SU-DHL-6 (cell line): ENCODE data around the gene MYO7A.

Experiments used
- H2AFZ ChIP-seq: fragments of 200-600 bp; sonication (generic); 2 replicates; pipeline ENCODE4 v1.6.1; 2014; ENCODE audit warnings: low read depth, mild to moderate bottlenecking, moderate library complexity, mixed read lengths, antibody characterized with exemption, low read length; ENCODE audit not compliant: severe bottlenecking
- H3F3A ChIP-seq: fragments of 200-600 bp; shearing (Covaris generic); 2 replicates; pipeline ENCODE4 v1.6.0; 2016; ENCODE audit warnings: antibody characterized with exemption, mild to moderate bottlenecking; ENCODE audit not compliant: insufficient read depth
- H3K27ac ChIP-seq: fragments of 200-600 bp; sonication (generic); 2 replicates; pipeline ENCODE4 v1.5.1; 2016; ENCODE audit warnings: low read depth, mild to moderate bottlenecking, low read length, moderate library complexity, mixed read lengths
- H3K27me3 ChIP-seq: fragments of 200-600 bp; sonication (generic), shearing (Covaris generic); 2 replicates; pipeline ENCODE4 v1.6.0; 2014; ENCODE audit warnings: mild to moderate bottlenecking, low read length
- H3K36me3 ChIP-seq: fragments of 200-600 bp; sonication (generic); 2 replicates; pipeline ENCODE4 v1.6.1; 2014; ENCODE audit warnings: mild to moderate bottlenecking, low read length, mixed read lengths
- H3K4me2 ChIP-seq: fragments of 300-600, 200-600 bp; shearing (Covaris generic), sonication (generic); 2 replicates; pipeline ENCODE4 v1.6.0; 2014; ENCODE audit warnings: low read length, low read depth, mild to moderate bottlenecking; ENCODE audit not compliant: poor library complexity, severe bottlenecking
- H3K4me3 ChIP-seq: fragments of 200-600 bp; sonication (generic); 2 replicates; pipeline ENCODE4 v1.5.1; 2014; ENCODE audit warnings: antibody characterized with exemption, low read length, mild to moderate bottlenecking, mixed read lengths; ENCODE audit not compliant: insufficient read depth, poor library complexity, severe bottlenecking
- H3K79me2 ChIP-seq: fragments of 200-600 bp; sonication (generic); 2 replicates; pipeline ENCODE4 v1.6.1; 2014; ENCODE audit warnings: mild to moderate bottlenecking, low read length, moderate library complexity; ENCODE audit not compliant: insufficient read depth
- H3K9ac ChIP-seq: fragments of 200-600 bp; sonication (generic); 2 replicates; pipeline ENCODE4 v1.7.0; 2014; ENCODE audit warnings: mild to moderate bottlenecking, low read length
- H3K9me2 ChIP-seq: fragments of 200-600 bp; sonication (generic); replicated peaks from 2 replicates; pipeline ENCODE4 v1.6.1; 2014; ENCODE audit warnings: low read length; ENCODE audit not compliant: insufficient read depth
- H3K9me3 ChIP-seq: fragments of 200-600 bp; sonication (generic); 2 replicates; pipeline ENCODE4 v1.6.1; 2014; ENCODE audit warnings: low read length, mixed read lengths; ENCODE audit not compliant: insufficient read depth
- H4K20me1 ChIP-seq: fragments of 200-600 bp; sonication (generic); 2 replicates; pipeline ENCODE4 v1.6.1; 2014; ENCODE audit warnings: low read depth, mild to moderate bottlenecking, antibody characterized with exemption, low read length, moderate library complexity, mixed read lengths
- EZH2phosphoT487 ChIP-seq: fragments of 200-600 bp; sonication (generic), shearing (Covaris generic); conservative IDR thresholded peaks from 2 replicates; pipeline ENCODE4 v1.6.1; 2018; ENCODE audit warnings: mild to moderate bottlenecking, antibody characterized with exemption, low read length, moderate library complexity, mixed read lengths
- TF ChIP-seq, protein P1 (sequence below): fragments of 200-600 bp; sonication (generic); IDR thresholded peaks from one replicate; pipeline ENCODE4 v1.5.1; 2017; ENCODE audit warnings: antibody characterized with exemption, mild to moderate bottlenecking, low read length, moderate library complexity; ENCODE audit not compliant: insufficient read depth, poor library complexity, severe bottlenecking

The MYO7A gene

GRCh38 chr11:77081976-77082836 lies 45.8 kb upstream of the MYO7A start:
- Histone ChIP-seq H3K9me3 (no peaks in the 10 kb centered on the region), H3K9ac (no peak overlapping the region)

DNA sequence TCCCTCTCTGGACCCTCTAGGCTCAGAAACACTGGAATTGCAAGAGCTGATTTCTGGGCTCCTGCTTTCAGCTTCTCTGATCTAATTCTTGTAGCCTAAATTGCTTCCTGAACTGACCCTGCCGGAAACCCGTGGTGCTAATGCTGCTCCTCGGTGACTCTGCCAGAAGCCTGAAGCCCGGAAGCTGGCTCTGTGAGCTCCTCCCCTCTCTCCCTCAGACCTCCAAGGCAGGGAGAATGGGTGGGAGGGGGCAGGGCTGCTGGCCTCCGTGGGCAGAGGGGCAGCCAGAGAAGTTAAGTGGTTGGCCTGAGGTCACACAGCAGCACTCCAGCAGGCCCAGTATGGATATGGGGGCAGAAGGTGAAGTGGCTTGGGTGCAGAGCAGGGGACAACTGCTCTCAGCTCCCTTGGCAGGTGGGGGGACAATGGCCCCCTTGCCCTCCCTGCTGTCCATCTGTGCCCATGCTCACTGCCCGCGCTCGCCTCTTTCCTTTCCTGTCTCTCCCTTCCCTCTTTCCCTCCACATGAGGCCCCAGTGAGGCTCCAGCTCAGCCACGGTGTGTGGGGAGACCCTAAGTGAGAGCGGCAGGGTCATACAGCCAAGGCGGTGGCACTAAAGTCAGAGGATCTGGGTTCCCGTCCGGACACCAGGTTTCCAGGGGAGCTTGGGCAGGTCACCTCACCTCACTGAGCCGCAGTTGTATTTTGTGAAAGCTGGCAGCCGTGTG lies 45.0 kb upstream of the MYO7A start:
- TF ChIP-seq, protein P1, sequence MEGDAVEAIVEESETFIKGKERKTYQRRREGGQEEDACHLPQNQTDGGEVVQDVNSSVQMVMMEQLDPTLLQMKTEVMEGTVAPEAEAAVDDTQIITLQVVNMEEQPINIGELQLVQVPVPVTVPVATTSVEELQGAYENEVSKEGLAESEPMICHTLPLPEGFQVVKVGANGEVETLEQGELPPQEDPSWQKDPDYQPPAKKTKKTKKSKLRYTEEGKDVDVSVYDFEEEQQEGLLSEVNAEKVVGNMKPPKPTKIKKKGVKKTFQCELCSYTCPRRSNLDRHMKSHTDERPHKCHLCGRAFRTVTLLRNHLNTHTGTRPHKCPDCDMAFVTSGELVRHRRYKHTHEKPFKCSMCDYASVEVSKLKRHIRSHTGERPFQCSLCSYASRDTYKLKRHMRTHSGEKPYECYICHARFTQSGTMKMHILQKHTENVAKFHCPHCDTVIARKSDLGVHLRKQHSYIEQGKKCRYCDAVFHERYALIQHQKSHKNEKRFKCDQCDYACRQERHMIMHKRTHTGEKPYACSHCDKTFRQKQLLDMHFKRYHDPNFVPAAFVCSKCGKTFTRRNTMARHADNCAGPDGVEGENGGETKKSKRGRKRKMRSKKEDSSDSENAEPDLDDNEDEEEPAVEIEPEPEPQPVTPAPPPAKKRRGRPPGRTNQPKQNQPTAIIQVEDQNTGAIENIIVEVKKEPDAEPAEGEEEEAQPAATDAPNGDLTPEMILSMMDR, result no peak
- no peak for TF ChIP-seq EZH2phosphoT487
- Histone ChIP-seq H2AFZ (peak overlapping the region; percentile 29), H3K27ac (no peak overlapping the region), H3K9ac (no peak overlapping the region), H3K9me3 (no peaks in the 10 kb centered on the region), H3K79me2 (no peaks in the 10 kb centered on the region), H4K20me1 (no peaks in the 10 kb centered on the region), H3K9me2 (no peaks in the 10 kb centered on the region), H3F3A (no peaks in the 10 kb centered on the region), H3K36me3 (no peaks in the 10 kb centered on the region), H3K27me3 (no peaks in the 10 kb centered on the region), H3K4me2 (no peak overlapping the region), H3K4me3 (no peak overlapping the region)

More at GRCh38 chr11:77081976-77082836, 45.8 kb upstream of the MYO7A start:
- Histone ChIP-seq H3F3A (no peaks in the 10 kb centered on the region), H3K9me2 (no peaks in the 10 kb centered on the region), H3K27me3 (no peaks in the 10 kb centered on the region), H2AFZ (peak overlapping the region; percentile 29), H4K20me1 (no peaks in the 10 kb centered on the region), H3K36me3 (no peaks in the 10 kb centered on the region), H3K79me2 (no peaks in the 10 kb centered on the region), H3K4me2 (no peak overlapping the region), H3K4me3 (no peak overlapping the region), H3K27ac (no peak overlapping the region)
- TF ChIP-seq, protein P1, result no peak
- TF ChIP-seq EZH2phosphoT487, result no peak

DNA sequence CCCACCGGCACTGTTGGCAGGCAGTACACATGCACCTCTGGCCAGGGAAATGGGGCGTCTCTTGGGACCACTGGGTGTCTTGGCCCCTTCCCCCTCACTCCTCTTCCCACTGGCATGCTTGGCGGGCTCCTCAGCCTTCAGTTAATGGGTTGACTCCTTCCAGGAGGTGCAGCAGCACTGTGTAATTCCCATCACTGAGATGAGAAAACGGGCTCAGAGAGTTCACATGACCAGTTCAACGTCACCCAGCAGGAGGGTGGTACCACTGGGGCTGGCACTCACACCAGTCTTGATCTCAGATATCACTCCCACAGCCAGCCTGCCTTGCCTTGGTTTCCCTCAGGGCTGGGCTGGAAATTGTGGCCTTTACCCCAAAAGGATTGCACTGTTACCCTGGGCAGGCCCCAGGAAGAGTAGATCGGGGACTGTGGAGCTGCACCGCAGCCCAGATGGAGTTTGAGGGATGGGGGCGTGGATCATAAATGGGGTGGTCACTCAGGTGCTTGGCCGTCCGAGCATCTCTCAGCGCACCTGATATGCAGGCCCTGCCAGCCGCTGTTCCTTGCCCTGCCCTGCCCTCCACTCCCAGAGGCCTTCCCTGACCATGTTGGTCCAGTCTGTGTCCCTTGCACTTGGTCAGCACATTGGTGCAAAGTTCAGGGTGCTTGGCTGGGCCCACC lies 44.3 kb upstream of the MYO7A start:
- TF ChIP-seq, protein P1, result no peak
- TF ChIP-seq EZH2phosphoT487, result no peak
- Histone ChIP-seq H3K36me3 (no peaks in the 10 kb centered on the region), H3K9ac (no peak overlapping the region), H3K27me3 (no peaks in the 10 kb centered on the region), H3F3A (no peaks in the 10 kb centered on the region), H3K79me2 (no peaks in the 10 kb centered on the region), H3K4me3 (no peak overlapping the region), H3K9me2 (no peaks in the 10 kb centered on the region), H4K20me1 (no peaks in the 10 kb centered on the region), H3K27ac (no peak overlapping the region), H2AFZ (no peak overlapping the region), H3K9me3 (no peaks in the 10 kb centered on the region), H3K4me2 (no peak overlapping the region)
